H9 (cell line): ENCODE results near the gene LRRC15. TPM values are rescaled to one million over a fixed set of nuclear protein-coding genes. Genes with fewer than 3 reads are reported as not detected.
A peak's percentile ranks its signal among the peaks of the same experiment; 100 is the strongest.

Source experiments
- DNase-seq: peaks from one replicate; pipeline ENCODE4 v3.0.0-alpha.2; 2017
- H2AFZ ChIP-seq: one replicate; pipeline ENCODE4 v1.6.1; 2013; ENCODE audit warnings: mild to moderate bottlenecking, low read length, control low read depth, moderate library complexity
- H2AK5ac ChIP-seq: 2 replicates; pipeline ENCODE4 v1.6.1; 2013; ENCODE audit warnings: low read length, control low read depth, mixed read lengths; ENCODE audit not compliant: insufficient read length
- H2BK120ac ChIP-seq: one replicate; pipeline ENCODE4 v1.6.1; 2013; ENCODE audit warnings: low read depth, mild to moderate bottlenecking, low read length, control low read depth, inconsistent platforms; ENCODE audit not compliant: poor library complexity, severe bottlenecking
- H2BK12ac ChIP-seq: 2 replicates; pipeline ENCODE4 v1.6.1; 2013; ENCODE audit warnings: low read length, control low read depth, mixed read lengths, low read depth; ENCODE audit not compliant: insufficient read length
- H2BK15ac ChIP-seq: 2 replicates; pipeline ENCODE4 v1.6.1; 2013; ENCODE audit warnings: low read depth, low read length, control low read depth
- H2BK20ac ChIP-seq: one replicate; pipeline ENCODE4 v1.6.1; 2013; ENCODE audit warnings: low read depth, mild to moderate bottlenecking, low read length, control low read depth, inconsistent platforms; ENCODE audit not compliant: poor library complexity, severe bottlenecking
- H2BK5ac ChIP-seq: 2 replicates; pipeline ENCODE4 v1.6.1; 2013; ENCODE audit warnings: low read length, control low read depth, mixed read lengths; ENCODE audit not compliant: insufficient read length
- H3K14ac ChIP-seq: 2 replicates; pipeline ENCODE4 v1.6.1; 2013; ENCODE audit warnings: low read length, control low read depth; ENCODE audit not compliant: insufficient read depth
- H3K18ac ChIP-seq: 2 replicates; pipeline ENCODE4 v1.6.1; 2013; ENCODE audit warnings: low read depth, mild to moderate bottlenecking, mixed read lengths, low read length, control low read depth; ENCODE audit not compliant: insufficient read length
- H3K23ac ChIP-seq: 2 replicates; pipeline ENCODE4 v1.6.1; 2013; ENCODE audit warnings: low read length, control low read depth, mixed read lengths, low read depth; ENCODE audit not compliant: insufficient read length
- H3K23me2 ChIP-seq: 2 replicates; pipeline ENCODE4 v1.6.1; 2013; ENCODE audit warnings: low read depth, mild to moderate bottlenecking, mixed read lengths, low read length, control low read depth; ENCODE audit not compliant: insufficient read length, poor library complexity, severe bottlenecking
- H3K27ac ChIP-seq: 2 replicates; pipeline ENCODE4 v1.5.1; 2013; ENCODE audit warnings: low read length, control low read depth, mixed read lengths, low read depth; ENCODE audit not compliant: insufficient read length
- H3K27me3 ChIP-seq: 2 replicates; pipeline ENCODE4 v1.6.1; 2013; ENCODE audit warnings: low read length, control low read depth, inconsistent platforms; ENCODE audit not compliant: insufficient read depth
- H3K4ac ChIP-seq: 2 replicates; pipeline ENCODE4 v1.6.1; 2013; ENCODE audit warnings: low read depth, mild to moderate bottlenecking, control low read depth, inconsistent platforms, low read length, moderate library complexity
- H3K4me1 ChIP-seq: 2 replicates; pipeline ENCODE4 v1.6.1; 2013; ENCODE audit warnings: low read length, control low read depth, inconsistent platforms; ENCODE audit not compliant: insufficient read depth
- H3K4me2 ChIP-seq: 2 replicates; pipeline ENCODE4 v1.6.1; 2013; ENCODE audit warnings: low read length, control low read depth, mixed read lengths; ENCODE audit not compliant: insufficient read length, insufficient read depth
- H3K56ac ChIP-seq: 2 replicates; pipeline ENCODE4 v1.6.1; 2013; ENCODE audit warnings: low read depth, mild to moderate bottlenecking, mixed read lengths, low read length, control low read depth; ENCODE audit not compliant: insufficient read length
- H3K79me1 ChIP-seq: 2 replicates; pipeline ENCODE4 v1.6.1; 2013; ENCODE audit warnings: low read depth, mild to moderate bottlenecking, moderate library complexity, low read length, control low read depth, inconsistent platforms; ENCODE audit not compliant: insufficient read depth, poor library complexity, severe bottlenecking
- H3K79me2 ChIP-seq: 2 replicates; pipeline ENCODE4 v1.6.1; 2013; ENCODE audit warnings: low read length, control low read depth, inconsistent platforms; ENCODE audit not compliant: insufficient read depth
- H3K9ac ChIP-seq: 2 replicates; pipeline ENCODE4 v1.6.1; 2013; ENCODE audit warnings: low read length, control low read depth, mixed read lengths; ENCODE audit not compliant: insufficient read length; ENCODE audit errors: extremely low read depth
- H3K9me3 ChIP-seq: one replicate; pipeline ENCODE4 v1.6.1; 2013; ENCODE audit warnings: low read depth, low read length, inconsistent platforms; ENCODE audit not compliant: control insufficient read depth
- H3T11ph ChIP-seq: one replicate; pipeline ENCODE4 v1.6.1; 2013; ENCODE audit warnings: mild to moderate bottlenecking, low read length, control low read depth, inconsistent platforms
- H4K20me1 ChIP-seq: one replicate; pipeline ENCODE4 v1.6.1; 2013; ENCODE audit not compliant: control insufficient read depth, insufficient read length, insufficient read depth
- H4K5ac ChIP-seq: 2 replicates; pipeline ENCODE4 v1.6.1; 2013; ENCODE audit warnings: low read depth, mild to moderate bottlenecking, mixed read lengths, low read length, control low read depth; ENCODE audit not compliant: insufficient read length
- H4K8ac ChIP-seq: replicated peaks from 2 replicates; pipeline ENCODE4 v1.6.1; 2013; ENCODE audit warnings: low read length, control low read depth, mixed read lengths, low read depth; ENCODE audit not compliant: insufficient read length
- H4K91ac ChIP-seq: 2 replicates; pipeline ENCODE4 v1.6.1; 2013; ENCODE audit warnings: low read depth, mild to moderate bottlenecking, moderate library complexity, mixed read lengths, low read length, control low read depth; ENCODE audit not compliant: insufficient read length
- H3K27ac Mint-ChIP-seq, 3 experiments: 2 replicates in 2 of 3; 3 replicates in 1 of 3; pipeline ENCODE4 v1.8.0; 2020 to 2021; ENCODE audit warnings: mixed read lengths in 3 of 3, mild to moderate bottlenecking in 1 of 3, moderate library complexity in 1 of 3
- H3K27me3 Mint-ChIP-seq: 2 replicates; pipeline ENCODE4 v1.8.0; 2021; ENCODE audit warnings: low read depth, mild to moderate bottlenecking, moderate library complexity, mixed read lengths
- H3K36me3 Mint-ChIP-seq, 3 experiments: 2 replicates in 2 of 3; 3 replicates in 1 of 3; pipeline ENCODE4 v1.8.0; 2020 to 2021; ENCODE audit warnings: low read depth in 3 of 3, mixed read lengths in 3 of 3; ENCODE audit not compliant: insufficient read depth in 1 of 3
- H3K4me1 Mint-ChIP-seq, 2 experiments: 2 replicates each; pipeline ENCODE4 v1.8.0; 2020; ENCODE audit warnings: mixed read lengths in 2 of 2
- H3K4me3 Mint-ChIP-seq, 2 experiments: 2 replicates in 1 of 2; 3 replicates in 1 of 2; pipeline ENCODE4 v1.8.0; 2020 to 2021; ENCODE audit warnings: mild to moderate bottlenecking in 2 of 2, mixed read lengths in 2 of 2, moderate library complexity in 1 of 2
- H3K9me3 Mint-ChIP-seq, 2 experiments: 2 replicates in 1 of 2; 3 replicates in 1 of 2; pipeline ENCODE4 v1.8.0; 2020; ENCODE audit warnings: mild to moderate bottlenecking in 2 of 2, mixed read lengths in 2 of 2, moderate library complexity in 1 of 2
- WGBS: extraction: QIAGEN DNeasy Blood & Tissue Kit; methylation state at CpG from one replicate; pipeline ENCODE4 v1.1.7; 2013; ENCODE audit warnings: missing lambda C conversion rate, low lambda C conversion rate, mixed read lengths; ENCODE audit not compliant: insufficient read length; ENCODE audit errors: extremely low coverage; 5-methylcytosine and 5-hydroxymethylcytosine counted together
- total RNA-seq: library from RNA; stranded (reverse); gene quantifications from 2 replicates; pipeline ENCODE4 v1.2.1, GENCODE V29; 2021
- TF ChIP-seq, protein P1 (sequence below): fragments of 200-600 bp; sonication (generic); conservative IDR thresholded peaks from 3 replicates; pipeline ENCODE4 v1.8.0; 2021; ENCODE audit warnings: antibody characterized with exemption, mild to moderate bottlenecking

The LRRC15 gene
- total RNA-seq, 1 experiment from 2014 or later = 0.07 TPM

DNA sequence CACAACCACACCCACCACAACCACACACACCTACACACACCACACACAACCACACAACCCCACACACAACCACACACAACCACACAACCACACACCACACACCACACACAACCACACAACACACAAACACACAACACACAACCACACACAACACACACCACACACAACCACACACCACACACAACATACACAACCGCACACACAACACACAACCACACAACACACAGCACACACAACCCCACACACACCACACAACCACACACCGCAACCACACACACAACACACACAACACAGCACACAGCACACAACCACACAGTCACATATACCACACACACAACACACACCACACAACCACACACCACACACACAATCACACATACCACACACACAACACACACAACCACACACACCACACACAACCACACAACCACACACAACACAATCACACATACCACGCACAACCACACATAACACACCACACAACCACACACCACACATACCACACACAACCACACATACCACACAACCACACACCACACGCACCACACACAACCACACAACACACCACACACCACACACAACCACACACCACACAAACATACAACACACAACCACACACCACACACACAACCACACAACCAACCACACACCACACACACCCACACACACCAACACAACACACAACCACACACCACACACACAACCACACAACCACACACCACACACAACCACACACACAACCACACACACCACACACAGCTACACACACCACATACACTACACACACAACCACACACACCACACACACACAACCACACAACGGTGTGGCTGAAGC is 42.1 kb downstream of the LRRC15 start:
- H4K5ac ChIP-seq = no peak overlapping the region
- H4K8ac ChIP-seq = no peak overlapping the region
- H2AK5ac ChIP-seq = no peak overlapping the region
- H4K91ac ChIP-seq = no peak overlapping the region
- no peak overlapping the region for H3K23ac ChIP-seq
- H3K4me2 ChIP-seq = no peak overlapping the region
- H3K23me2 ChIP-seq = no peaks in the 10 kb centered on the region
- peaks cover 5% of the 10 kb centered on the region for H4K20me1 ChIP-seq
- H3K27ac Mint-ChIP-seq = no peak overlapping the region
- H3K27me3 ChIP-seq = peaks cover 2% of the 10 kb centered on the region; the same call in 1 of the 2 replicates
- peak; percentile 33 for DNase-seq
- H3K36me3 Mint-ChIP-seq = no peaks in the 10 kb centered on the region; a peak in 2 of 7 replicates
- no peak overlapping the region for H3K4ac ChIP-seq
- H3K18ac ChIP-seq = no peak overlapping the region
- H3K4me1 Mint-ChIP-seq = peaks cover 4 to 13% of the 10 kb centered on the region in 2 experiments
- H3K4me1 ChIP-seq = no peaks in the 10 kb centered on the region
- H3K27me3 Mint-ChIP-seq = peaks cover 29% of the 10 kb centered on the region
- H3K14ac ChIP-seq = no peak overlapping the region
- no peak overlapping the region for H3K56ac ChIP-seq
- H3K27ac ChIP-seq = no peak overlapping the region
- H3T11ph ChIP-seq = no peak overlapping the region
- H2BK20ac ChIP-seq = no peak overlapping the region
- H3K9me3 ChIP-seq = no peaks in the 10 kb centered on the region
- H3K9me3 Mint-ChIP-seq = peaks cover 4 to 12% of the 10 kb centered on the region in 2 experiments; a peak in 4 of 5 replicates
- H3K9ac ChIP-seq = no peak overlapping the region
- WGBS = 100% methylated on average over 4 of the region's 5 CpGs
- no peak overlapping the region for H2AFZ ChIP-seq
- no peak overlapping the region for H2BK15ac ChIP-seq
- no peaks in the 10 kb centered on the region for H3K79me1 ChIP-seq
- H2BK12ac ChIP-seq = no peak overlapping the region
- TF ChIP-seq, protein P1, sequence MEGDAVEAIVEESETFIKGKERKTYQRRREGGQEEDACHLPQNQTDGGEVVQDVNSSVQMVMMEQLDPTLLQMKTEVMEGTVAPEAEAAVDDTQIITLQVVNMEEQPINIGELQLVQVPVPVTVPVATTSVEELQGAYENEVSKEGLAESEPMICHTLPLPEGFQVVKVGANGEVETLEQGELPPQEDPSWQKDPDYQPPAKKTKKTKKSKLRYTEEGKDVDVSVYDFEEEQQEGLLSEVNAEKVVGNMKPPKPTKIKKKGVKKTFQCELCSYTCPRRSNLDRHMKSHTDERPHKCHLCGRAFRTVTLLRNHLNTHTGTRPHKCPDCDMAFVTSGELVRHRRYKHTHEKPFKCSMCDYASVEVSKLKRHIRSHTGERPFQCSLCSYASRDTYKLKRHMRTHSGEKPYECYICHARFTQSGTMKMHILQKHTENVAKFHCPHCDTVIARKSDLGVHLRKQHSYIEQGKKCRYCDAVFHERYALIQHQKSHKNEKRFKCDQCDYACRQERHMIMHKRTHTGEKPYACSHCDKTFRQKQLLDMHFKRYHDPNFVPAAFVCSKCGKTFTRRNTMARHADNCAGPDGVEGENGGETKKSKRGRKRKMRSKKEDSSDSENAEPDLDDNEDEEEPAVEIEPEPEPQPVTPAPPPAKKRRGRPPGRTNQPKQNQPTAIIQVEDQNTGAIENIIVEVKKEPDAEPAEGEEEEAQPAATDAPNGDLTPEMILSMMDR = no peak
- H3K4me3 Mint-ChIP-seq = no peak overlapping the region
- H2BK5ac ChIP-seq = no peak overlapping the region
- H2BK120ac ChIP-seq = no peak overlapping the region
- H3K79me2 ChIP-seq = no peaks in the 10 kb centered on the region
